Activated naive CD4-positive, alpha-beta T cell treated with anti-CD3 and anti-CD28 coated beads, Interleukin-2, amount 50 U/mL, for 72 hours (primary cell): ENCODE results near the gene PPARD. TPM values are rescaled to one million over a fixed set of nuclear protein-coding genes. Genes with fewer than 3 reads are reported as not detected.
A peak's percentile ranks its signal among the peaks of the same experiment; 100 is the strongest.

ENCODE experiments used
- ATAC-seq, 2 donors: fragments of 150-1000 bp; cut with Tn5 transposase; 2 replicates each; pipeline ENCODE4 v1.10.0; 2021; ENCODE audit warnings: mild to moderate bottlenecking in 2 of 2, moderate library complexity in 2 of 2
- DNase-seq, 2 donors: peaks; one replicate each; pipeline ENCODE4 v3.0.0; 2021 to 2022; ENCODE audit warnings: low spot score in 2 of 2
- H3K27ac Mint-ChIP-seq, 2 donors: one replicate each; pipeline ENCODE4 v1.8.0; 2022; ENCODE audit warnings: mild to moderate bottlenecking in 2 of 2, mixed read lengths in 2 of 2
- H3K36me3 Mint-ChIP-seq, 2 donors: one replicate each; pipeline ENCODE4 v1.8.0; 2022; ENCODE audit warnings: mixed read lengths in 2 of 2
- H3K9me3 Mint-ChIP-seq, 2 donors: one replicate each; pipeline ENCODE4 v1.8.0; 2022; ENCODE audit warnings: mixed read lengths in 2 of 2
- total RNA-seq, 2 donors: library from RNA; stranded (reverse); gene quantifications; one replicate each; pipeline ENCODE4 v1.2.3, GENCODE V29; 2022

The PPARD gene
- total RNA-seq, 2 donors from 2014 or later = 23.2 to 25.1 TPM

- ATAC-seq (no peak), DNase-seq (no peak)
- peaks cover 0 to 6% of the 10 kb centered on the region in 2 donors for H3K36me3 Mint-ChIP-seq
- H3K9me3 Mint-ChIP-seq = peaks cover 0 to 4% of the 10 kb centered on the region in 2 donors
- peak overlapping the region in 1 of 2 donors; percentile 23 for H3K27ac Mint-ChIP-seq
Measured at GRCh38 chr6:35362200-35362599, 19.8 kb downstream of the PPARD start.

GRCh38 chr6:35363293-35363750, 21.0 kb downstream of the PPARD start:
- Mint-ChIP-seq H3K36me3 (peaks cover 0 to 9% of the 10 kb centered on the region in 2 donors), H3K9me3 (peaks cover 0 to 4% of the 10 kb centered on the region in 2 donors), H3K27ac (peak overlapping the region in 1 of 2 donors; percentile 7)
- no peak for ATAC-seq
- no peak for DNase-seq

- DNase-seq = no peak
- Mint-ChIP-seq H3K36me3 (peaks cover 0 to 14% of the 10 kb centered on the region in 2 donors), H3K9me3 (peaks cover 0 to 4% of the 10 kb centered on the region in 2 donors), H3K27ac (peak overlapping the region; percentile 11 to 80)
- ATAC-seq = no peak
Measured at GRCh38 chr6:35365594-35366203, 23.3 kb downstream of the PPARD start.

- ATAC-seq = no peak
- peak overlapping the region in 1 of 2 donors; percentile 11 for H3K27ac Mint-ChIP-seq
Measured at GRCh38 chr6:35366204-35366596, 23.8 kb downstream of the PPARD start.

GRCh38 chr6:35367646-35368037, 25.3 kb downstream of the PPARD start:
- Mint-ChIP-seq H3K27ac (peak overlapping the region in 1 of 2 donors; percentile 83), H3K36me3 (peaks cover 0 to 24% of the 10 kb centered on the region in 2 donors), H3K9me3 (peaks cover 0 to 4% of the 10 kb centered on the region in 2 donors)
- no peak for DNase-seq
- ATAC-seq = no peak

More at GRCh38 chr6:35366204-35366596, 23.8 kb downstream of the PPARD start:
- no peak for DNase-seq
- Mint-ChIP-seq H3K9me3 (peaks cover 0 to 4% of the 10 kb centered on the region in 2 donors), H3K36me3 (peaks cover 0 to 18% of the 10 kb centered on the region in 2 donors)

- DNase-seq (peak; percentile 53 to 69), ATAC-seq (peak; percentile 78 to 91)
- peaks cover 0 to 24% of the 10 kb centered on the region in 2 donors for H3K36me3 Mint-ChIP-seq
- peak overlapping the region in 1 of 2 donors; percentile 83 for H3K27ac Mint-ChIP-seq
- H3K9me3 Mint-ChIP-seq = peaks cover 0 to 4% of the 10 kb centered on the region in 2 donors
Measured at GRCh38 chr6:35368038-35368887, 25.9 kb downstream of the PPARD start.

GRCh38 chr6:35370124-35370741, 27.9 kb downstream of the PPARD start:
- peak overlapping the region; percentile 83 to 96 for H3K27ac Mint-ChIP-seq

GRCh38 chr6:35370785-35371493, 28.6 kb downstream of the PPARD start:
- DNase-seq (no peak), ATAC-seq (no peak)
- Mint-ChIP-seq H3K9me3 (peaks cover 0 to 4% of the 10 kb centered on the region in 2 donors), H3K36me3 (peaks cover 0 to 24% of the 10 kb centered on the region in 2 donors), H3K27ac (peak overlapping the region; percentile 83 to 96)

More at GRCh38 chr6:35370124-35370741, 27.9 kb downstream of the PPARD start:
- Mint-ChIP-seq H3K36me3 (peaks cover 0 to 24% of the 10 kb centered on the region in 2 donors), H3K9me3 (peaks cover 0 to 4% of the 10 kb centered on the region in 2 donors)
- ATAC-seq = peak; percentile 27 to 74
- peak in 1 of 2 donors; percentile 85 for DNase-seq

GRCh38 chr6:35371494-35372262, 29.3 kb downstream of the PPARD start:
- peaks cover 0 to 24% of the 10 kb centered on the region in 2 donors for H3K36me3 Mint-ChIP-seq
- H3K9me3 Mint-ChIP-seq = peaks cover 0 to 4% of the 10 kb centered on the region in 2 donors
- ATAC-seq (no peak), DNase-seq (no peak)
- peak overlapping the region; percentile 12 to 83 for H3K27ac Mint-ChIP-seq

- H3K9me3 Mint-ChIP-seq = no peaks in the 10 kb centered on the region
- ATAC-seq = no peak
- H3K36me3 Mint-ChIP-seq = peaks cover 0 to 15% of the 10 kb centered on the region in 2 donors
Measured at GRCh38 chr6:35372633-35373032, 30.3 kb downstream of the PPARD start.

GRCh38 chr6:35376281-35376680, 33.9 kb downstream of the PPARD start:
- DNase-seq (no peak), ATAC-seq (no peak)
- Mint-ChIP-seq H3K9me3 (no peaks in the 10 kb centered on the region), H3K27ac (no peak overlapping the region), H3K36me3 (peaks cover 0 to 21% of the 10 kb centered on the region in 2 donors)

More at GRCh38 chr6:35372633-35373032, 30.3 kb downstream of the PPARD start:
- no peak for DNase-seq
- H3K27ac Mint-ChIP-seq = no peak overlapping the region

- DNase-seq (no peak), ATAC-seq (no peak)
- peaks cover 0 to 22% of the 10 kb centered on the region in 2 donors for H3K36me3 Mint-ChIP-seq
- no peaks in the 10 kb centered on the region for H3K9me3 Mint-ChIP-seq
- H3K27ac Mint-ChIP-seq = no peak overlapping the region
Measured at GRCh38 chr6:35377002-35377401, 34.6 kb downstream of the PPARD start.

- H3K9me3 Mint-ChIP-seq = no peaks in the 10 kb centered on the region
- no peak overlapping the region for H3K27ac Mint-ChIP-seq
- no peak for ATAC-seq
- no peak for DNase-seq
- peaks cover 6 to 29% of the 10 kb centered on the region in 2 donors for H3K36me3 Mint-ChIP-seq
Measured at GRCh38 chr6:35378261-35378660, 35.9 kb downstream of the PPARD start.

GRCh38 chr6:35381132-35381531, 38.8 kb downstream of the PPARD start:
- H3K9me3 Mint-ChIP-seq = no peaks in the 10 kb centered on the region
- peaks cover 6 to 29% of the 10 kb centered on the region in 2 donors for H3K36me3 Mint-ChIP-seq
- ATAC-seq (no peak), DNase-seq (no peak)
- no peak overlapping the region for H3K27ac Mint-ChIP-seq

GRCh38 chr6:35382015-35382414, 39.7 kb downstream of the PPARD start:
- Mint-ChIP-seq H3K9me3 (no peaks in the 10 kb centered on the region), H3K27ac (no peak overlapping the region), H3K36me3 (peaks cover 6 to 29% of the 10 kb centered on the region in 2 donors)
- no peak for ATAC-seq
- no peak for DNase-seq
